ENCODE data around the gene RNF114. TPM values are rescaled to one million over a fixed set of nuclear protein-coding genes. Genes with fewer than 3 reads are reported as not detected.

RNF114 gene
- polyA plus RNA-seq, 3 donors: 128 to 164 (median 146) TPM

- DNase-seq: peak in 1 of 3 donors; percentile 41
- H3K4me1 Mint-ChIP-seq: peaks cover 14% of the 10 kb centered on the region
- H3K9ac ChIP-seq (ENCODE audit: insufficient read depth, low read length, poor library complexity, severe bottlenecking): no peak overlapping the region
- H3K27me3 ChIP-seq (ENCODE audit: control insufficient read depth in 2 of 2, insufficient read depth in 2 of 2, low read length in 2 of 2): no peaks in the 10 kb centered on the region
- H3K9me3 Mint-ChIP-seq: no peaks in the 10 kb centered on the region
- H3K4me3 ChIP-seq (replicated peaks in 1 of 3; ENCODE audit: low read depth in 2 of 3, low read length in 3 of 3): no peak overlapping the region
- no peak overlapping the region for H3K4me2 ChIP-seq (replicated peaks; ENCODE audit: extremely low read depth, low read length, poor library complexity, severe bottlenecking)
- intact Hi-C loops (cut with micrococcal nuclease): no loop called here
- no peaks in the 10 kb centered on the region for H3K9me3 ChIP-seq (replicated peaks in 1 of 2; ENCODE audit: control insufficient read depth in 1 of 2, insufficient read depth in 1 of 2, low read length in 2 of 2)
- H3K27ac ChIP-seq (ENCODE audit: low read depth in 1 of 2, low read length in 2 of 2): no peak overlapping the region
- H3K36me3 Mint-ChIP-seq: peaks cover 0 to under 1% of the 10 kb centered on the region in 2 donors
- no peak overlapping the region for H3K4me3 Mint-ChIP-seq
- H2AFZ ChIP-seq (ENCODE audit: insufficient read depth, low read depth, low read length, poor library complexity, severe bottlenecking): no peak overlapping the region
- peaks cover 10 to 16% of the 10 kb centered on the region in 2 donors for H3K4me1 ChIP-seq (ENCODE audit: control insufficient read depth in 1 of 2, insufficient read depth in 2 of 2, low read length in 2 of 2)
- peaks cover 9% of the 10 kb centered on the region for H4K20me1 ChIP-seq (ENCODE audit: insufficient read depth, low read length)
- no peak overlapping the region for H3K27ac Mint-ChIP-seq
- H3K27me3 Mint-ChIP-seq (ENCODE audit: low read depth in 3 of 3): peaks cover 0 to 4% (median 0%) of the 10 kb centered on the region in 3 donors
- no peaks in the 10 kb centered on the region for H3K79me2 ChIP-seq (ENCODE audit: insufficient read depth, low read length)
- 44% methylated on average over 1 of the region's 3 CpGs for WGBS (ENCODE audit: insufficient coverage)
- TF ChIP-seq, protein P1, sequence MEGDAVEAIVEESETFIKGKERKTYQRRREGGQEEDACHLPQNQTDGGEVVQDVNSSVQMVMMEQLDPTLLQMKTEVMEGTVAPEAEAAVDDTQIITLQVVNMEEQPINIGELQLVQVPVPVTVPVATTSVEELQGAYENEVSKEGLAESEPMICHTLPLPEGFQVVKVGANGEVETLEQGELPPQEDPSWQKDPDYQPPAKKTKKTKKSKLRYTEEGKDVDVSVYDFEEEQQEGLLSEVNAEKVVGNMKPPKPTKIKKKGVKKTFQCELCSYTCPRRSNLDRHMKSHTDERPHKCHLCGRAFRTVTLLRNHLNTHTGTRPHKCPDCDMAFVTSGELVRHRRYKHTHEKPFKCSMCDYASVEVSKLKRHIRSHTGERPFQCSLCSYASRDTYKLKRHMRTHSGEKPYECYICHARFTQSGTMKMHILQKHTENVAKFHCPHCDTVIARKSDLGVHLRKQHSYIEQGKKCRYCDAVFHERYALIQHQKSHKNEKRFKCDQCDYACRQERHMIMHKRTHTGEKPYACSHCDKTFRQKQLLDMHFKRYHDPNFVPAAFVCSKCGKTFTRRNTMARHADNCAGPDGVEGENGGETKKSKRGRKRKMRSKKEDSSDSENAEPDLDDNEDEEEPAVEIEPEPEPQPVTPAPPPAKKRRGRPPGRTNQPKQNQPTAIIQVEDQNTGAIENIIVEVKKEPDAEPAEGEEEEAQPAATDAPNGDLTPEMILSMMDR (IDR thresholded peaks at IDR 0.05): no peak
- H3K36me3 ChIP-seq (replicated peaks in 1 of 2; ENCODE audit: control insufficient read depth in 1 of 2, insufficient read depth in 2 of 2, low read length in 2 of 2): no peaks in the 10 kb centered on the region
Observed at GRCh38 chr20:49969234-49969633, 33.0 kb downstream of the RNF114 start.

GRCh38 chr20:49969946-49970345, 33.7 kb downstream of the RNF114 start:
- no peak for DNase-seq

More at GRCh38 chr20:49969946-49970345, 33.7 kb downstream of the RNF114 start:
- intact Hi-C loops (cut with micrococcal nuclease): loop anchor here in 1 of 2 donors (10.0 kb wide), 1 partner anchor 615 kb away; no protein-coding TSS in a partner anchor
- Mint-ChIP-seq H3K36me3 (no peaks in the 10 kb centered on the region), H3K27me3 (ENCODE audit: low read depth in 3 of 3) (peaks cover 0 to 2% (median 0%) of the 10 kb centered on the region in 3 donors), H3K9me3 (no peaks in the 10 kb centered on the region), H3K4me3 (no peak overlapping the region), H3K27ac (no peak overlapping the region), H3K4me1 (peaks cover 13% of the 10 kb centered on the region)
- Histone ChIP-seq H3K27me3 (ENCODE audit: control insufficient read depth in 2 of 2, insufficient read depth in 2 of 2, low read length in 2 of 2) (no peaks in the 10 kb centered on the region), H2AFZ (ENCODE audit: insufficient read depth, low read depth, low read length, poor library complexity, severe bottlenecking) (no peak overlapping the region), H3K27ac (ENCODE audit: low read depth in 1 of 2, low read length in 2 of 2) (no peak overlapping the region), H4K20me1 (ENCODE audit: insufficient read depth, low read length) (peaks cover 7% of the 10 kb centered on the region), H3K9me3 (replicated peaks in 1 of 2; ENCODE audit: control insufficient read depth in 1 of 2, insufficient read depth in 1 of 2, low read length in 2 of 2) (no peaks in the 10 kb centered on the region), H3K4me3 (replicated peaks in 1 of 3; ENCODE audit: low read depth in 2 of 3, low read length in 3 of 3) (no peak overlapping the region), H3K36me3 (replicated peaks in 1 of 2; ENCODE audit: control insufficient read depth in 1 of 2, insufficient read depth in 2 of 2, low read length in 2 of 2) (no peaks in the 10 kb centered on the region), H3K4me2 (replicated peaks; ENCODE audit: extremely low read depth, low read length, poor library complexity, severe bottlenecking) (no peak overlapping the region), H3K9ac (ENCODE audit: insufficient read depth, low read length, poor library complexity, severe bottlenecking) (no peak overlapping the region), H3K4me1 (ENCODE audit: control insufficient read depth in 1 of 2, insufficient read depth in 2 of 2, low read length in 2 of 2) (peaks cover 10 to 13% of the 10 kb centered on the region in 2 donors), H3K79me2 (ENCODE audit: insufficient read depth, low read length) (no peaks in the 10 kb centered on the region)
- TF ChIP-seq, protein P1 (IDR thresholded peaks at IDR 0.05): no peak
- WGBS (ENCODE audit: insufficient coverage): 48% methylated on average over 3 of the region's 5 CpGs

Measured in CD14-positive monocyte (primary cell).